ENCODE measurements around the gene MLXIPL.
"Not testable (repeated sequence)": the region's sequence is repeated elsewhere in the genome, so short reads cannot be mapped to it uniquely, and the experiment has no call there.

MLXIPL gene, protein sequence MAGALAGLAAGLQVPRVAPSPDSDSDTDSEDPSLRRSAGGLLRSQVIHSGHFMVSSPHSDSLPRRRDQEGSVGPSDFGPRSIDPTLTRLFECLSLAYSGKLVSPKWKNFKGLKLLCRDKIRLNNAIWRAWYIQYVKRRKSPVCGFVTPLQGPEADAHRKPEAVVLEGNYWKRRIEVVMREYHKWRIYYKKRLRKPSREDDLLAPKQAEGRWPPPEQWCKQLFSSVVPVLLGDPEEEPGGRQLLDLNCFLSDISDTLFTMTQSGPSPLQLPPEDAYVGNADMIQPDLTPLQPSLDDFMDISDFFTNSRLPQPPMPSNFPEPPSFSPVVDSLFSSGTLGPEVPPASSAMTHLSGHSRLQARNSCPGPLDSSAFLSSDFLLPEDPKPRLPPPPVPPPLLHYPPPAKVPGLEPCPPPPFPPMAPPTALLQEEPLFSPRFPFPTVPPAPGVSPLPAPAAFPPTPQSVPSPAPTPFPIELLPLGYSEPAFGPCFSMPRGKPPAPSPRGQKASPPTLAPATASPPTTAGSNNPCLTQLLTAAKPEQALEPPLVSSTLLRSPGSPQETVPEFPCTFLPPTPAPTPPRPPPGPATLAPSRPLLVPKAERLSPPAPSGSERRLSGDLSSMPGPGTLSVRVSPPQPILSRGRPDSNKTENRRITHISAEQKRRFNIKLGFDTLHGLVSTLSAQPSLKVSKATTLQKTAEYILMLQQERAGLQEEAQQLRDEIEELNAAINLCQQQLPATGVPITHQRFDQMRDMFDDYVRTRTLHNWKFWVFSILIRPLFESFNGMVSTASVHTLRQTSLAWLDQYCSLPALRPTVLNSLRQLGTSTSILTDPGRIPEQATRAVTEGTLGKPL

DNA sequence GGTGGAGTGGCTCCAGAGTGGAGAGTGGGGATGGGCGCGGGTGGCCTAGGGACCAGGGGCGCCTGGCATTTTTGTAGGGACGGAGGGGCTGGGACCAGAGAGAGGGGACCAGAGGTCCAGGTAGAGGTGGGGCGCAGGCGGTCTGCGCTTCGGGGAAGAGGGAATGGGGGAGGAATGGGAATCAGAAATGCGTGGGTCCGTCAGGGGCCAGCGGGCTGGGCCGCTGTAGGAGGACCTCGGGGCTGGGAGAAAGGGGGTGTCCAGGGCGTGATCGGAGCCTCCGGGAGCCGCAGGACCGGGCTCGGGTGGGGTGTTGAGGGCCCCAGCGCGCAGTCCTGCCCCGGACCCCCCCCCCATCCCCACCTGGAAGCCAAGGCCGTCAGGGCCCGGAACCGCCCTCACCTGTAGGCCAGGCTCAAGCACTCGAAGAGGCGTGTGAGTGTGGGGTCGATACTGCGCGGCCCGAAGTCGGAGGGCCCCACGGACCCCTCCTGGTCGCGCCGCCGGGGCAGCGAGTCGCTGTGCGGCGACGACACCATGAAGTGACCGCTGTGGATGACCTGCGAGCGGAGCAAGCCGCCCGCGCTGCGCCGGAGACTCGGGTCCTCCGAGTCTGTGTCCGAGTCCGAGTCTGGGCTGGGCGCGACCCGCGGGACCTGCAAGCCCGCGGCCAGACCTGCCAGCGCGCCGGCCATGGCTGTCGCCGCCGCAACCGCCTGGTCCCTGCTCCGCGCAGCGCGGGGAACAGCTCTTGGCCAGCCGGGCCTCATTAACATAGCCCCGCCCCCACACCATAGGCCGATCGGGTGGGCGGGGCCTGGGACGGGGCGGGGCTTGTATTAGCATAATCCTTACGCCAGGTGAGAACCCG, at the start of gene MLXIPL:
Gene MLXIPL, minus strand, starts transcription at position 725 of the 871 bp plus-strand sequence. Its CDS starts 30 bp downstream, at position 695.
- peak; percentile 71 for DNase-seq

DNA sequence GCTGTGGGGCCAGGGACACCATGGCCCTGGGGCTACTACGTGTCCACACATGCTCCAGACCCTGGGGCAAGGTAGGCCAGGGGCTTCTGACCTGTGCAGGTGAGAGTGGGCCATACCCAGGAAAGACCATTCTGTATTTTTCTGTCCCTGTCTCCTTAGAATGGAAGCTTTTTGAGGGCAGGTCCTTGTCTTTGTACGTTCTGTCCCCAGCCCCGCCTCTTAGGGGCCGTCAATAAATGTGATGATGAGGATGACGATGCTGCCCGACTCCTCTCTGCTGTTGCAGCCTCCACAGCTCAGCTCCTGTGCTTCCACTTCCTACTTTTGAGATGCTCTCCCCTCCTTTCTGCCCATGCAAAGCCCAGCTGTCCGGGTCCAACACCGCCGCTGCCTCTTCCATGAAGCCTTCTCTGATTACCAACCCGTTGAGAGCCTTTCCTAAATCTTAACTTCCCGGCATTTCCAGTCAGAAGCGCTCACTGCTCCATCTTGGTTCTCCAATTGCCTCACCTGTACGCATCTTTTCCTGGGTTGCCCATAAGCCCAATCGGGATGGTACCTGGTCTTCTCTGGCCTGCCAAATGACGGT, 47.6 kb upstream of the MLXIPL start:
- DNase-seq: no peak

DNA sequence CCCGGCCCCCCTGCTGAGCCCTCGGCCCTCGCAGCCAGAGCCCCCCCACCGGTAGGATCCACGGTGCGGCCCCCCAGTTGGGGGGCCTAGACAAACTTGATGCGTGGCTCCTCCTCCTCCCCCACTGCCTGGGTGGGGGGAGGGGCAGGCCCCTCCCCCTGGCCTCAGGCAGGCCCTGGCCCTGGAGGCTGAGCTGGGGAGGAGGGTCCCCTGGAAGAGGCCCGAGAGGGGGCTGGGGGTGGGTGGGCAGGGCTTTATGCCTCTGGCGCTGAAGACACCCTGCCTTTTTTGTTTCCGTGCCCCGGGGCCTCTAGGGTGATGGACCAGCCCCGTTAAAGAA, 47.0 kb upstream of the MLXIPL start:
- DNase-seq: no peak

DNA sequence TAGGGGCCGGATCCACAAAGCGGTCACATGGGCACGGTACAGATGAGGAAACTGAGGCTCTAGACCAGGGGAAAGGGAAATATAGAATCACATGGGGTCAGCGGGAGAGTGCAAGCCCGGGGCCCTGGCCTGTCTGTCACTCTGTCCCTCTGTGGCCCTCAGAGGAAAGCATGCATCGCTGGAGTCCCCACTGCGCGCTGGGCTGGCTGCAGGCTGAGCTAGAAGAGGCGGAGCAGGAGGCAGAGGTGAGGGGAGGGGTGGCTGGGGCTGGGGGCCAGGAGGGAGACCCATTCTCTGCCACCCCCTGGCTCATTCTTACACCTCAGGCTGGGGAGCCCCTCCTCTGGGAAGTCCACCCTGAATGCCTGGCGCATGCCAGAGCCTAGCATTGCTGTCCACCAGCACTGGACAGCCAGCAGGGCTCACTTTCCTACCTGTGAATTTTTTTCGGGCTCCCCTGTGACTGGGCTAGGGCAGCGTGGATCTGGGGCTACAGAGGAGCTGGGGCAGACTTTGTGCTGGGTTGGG, 45.6 kb upstream of the MLXIPL start:
- DNase-seq: no peak

DNA sequence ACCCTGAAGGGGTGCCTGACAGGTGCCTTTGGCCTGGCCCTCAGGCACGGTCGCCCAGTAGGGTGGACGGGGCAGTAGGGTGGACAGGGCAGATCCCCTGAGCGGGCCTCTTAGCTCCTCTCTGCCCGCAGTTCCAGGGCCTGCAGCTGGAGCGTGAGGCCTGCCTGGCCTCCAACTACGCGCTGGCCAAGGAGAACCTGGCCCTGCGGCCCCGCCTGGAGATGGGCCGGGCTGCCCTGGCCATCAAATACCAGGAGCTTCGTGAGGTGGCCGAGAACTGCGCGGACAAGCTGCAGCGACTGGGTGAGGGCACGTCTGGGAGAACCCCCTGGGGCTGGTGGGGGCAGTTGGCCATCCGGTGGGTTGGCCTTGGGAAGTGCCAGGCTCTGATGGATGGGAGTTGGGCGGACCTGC, 45.0 kb upstream of the MLXIPL start:
- no peak for DNase-seq

DNA sequence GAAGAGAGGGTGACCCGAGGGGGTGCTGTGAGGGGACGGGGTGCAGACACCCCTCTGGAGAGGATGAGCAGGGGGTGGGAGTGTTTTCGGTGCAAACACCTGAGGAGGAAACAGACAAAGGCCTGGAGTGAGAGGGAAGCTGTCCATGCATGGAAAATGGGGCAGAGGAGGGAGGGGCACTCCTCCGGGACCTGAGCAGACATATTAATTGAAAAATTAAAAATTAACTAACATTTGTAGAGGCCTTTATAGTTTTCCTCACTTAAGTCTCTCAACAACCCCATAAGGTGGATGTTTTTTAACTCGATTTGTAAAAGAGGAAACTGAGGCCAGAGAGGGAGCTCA, 44.5 kb upstream of the MLXIPL start:
- DNase-seq: no peak

DNA sequence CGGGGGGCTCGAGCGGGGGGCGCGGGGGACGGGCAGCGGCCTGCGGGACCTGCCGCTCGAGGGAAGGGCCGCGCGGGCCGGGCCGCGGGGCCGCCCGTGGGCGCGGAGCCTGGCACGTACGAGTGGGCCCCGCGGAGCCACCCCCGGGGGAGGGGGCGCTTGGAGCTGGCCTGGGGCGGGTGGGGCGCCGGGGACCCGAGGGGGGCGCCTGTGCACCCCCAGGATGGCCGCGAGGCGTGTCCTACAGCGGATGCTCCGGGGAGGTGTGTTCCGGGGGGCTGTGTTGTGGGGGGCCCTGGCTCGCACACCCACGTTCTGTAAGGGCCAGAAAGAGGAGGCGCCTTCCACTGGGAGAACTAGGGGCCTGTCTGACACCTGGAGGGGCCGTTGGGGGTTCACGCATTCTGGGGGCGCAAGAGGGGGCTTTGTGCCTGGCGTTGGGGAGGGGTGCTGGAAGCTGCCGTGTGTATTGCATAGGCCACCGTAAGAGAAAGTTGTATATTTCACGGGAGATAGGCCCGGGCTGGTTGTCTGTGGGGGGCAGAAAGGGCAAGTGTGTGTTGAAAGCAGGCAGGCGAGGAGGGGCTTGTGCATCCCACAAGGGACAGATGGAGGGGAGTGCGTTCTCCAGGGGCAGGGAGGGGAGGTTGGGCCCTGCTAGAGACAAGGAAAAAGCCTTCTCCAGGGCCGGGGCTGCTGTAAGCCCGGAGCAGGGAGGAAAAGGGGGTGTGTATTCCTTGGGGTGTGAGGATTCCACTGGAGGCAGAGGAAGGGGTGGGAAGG, 44.0 kb upstream of the MLXIPL start:
- no peak for DNase-seq

DNA sequence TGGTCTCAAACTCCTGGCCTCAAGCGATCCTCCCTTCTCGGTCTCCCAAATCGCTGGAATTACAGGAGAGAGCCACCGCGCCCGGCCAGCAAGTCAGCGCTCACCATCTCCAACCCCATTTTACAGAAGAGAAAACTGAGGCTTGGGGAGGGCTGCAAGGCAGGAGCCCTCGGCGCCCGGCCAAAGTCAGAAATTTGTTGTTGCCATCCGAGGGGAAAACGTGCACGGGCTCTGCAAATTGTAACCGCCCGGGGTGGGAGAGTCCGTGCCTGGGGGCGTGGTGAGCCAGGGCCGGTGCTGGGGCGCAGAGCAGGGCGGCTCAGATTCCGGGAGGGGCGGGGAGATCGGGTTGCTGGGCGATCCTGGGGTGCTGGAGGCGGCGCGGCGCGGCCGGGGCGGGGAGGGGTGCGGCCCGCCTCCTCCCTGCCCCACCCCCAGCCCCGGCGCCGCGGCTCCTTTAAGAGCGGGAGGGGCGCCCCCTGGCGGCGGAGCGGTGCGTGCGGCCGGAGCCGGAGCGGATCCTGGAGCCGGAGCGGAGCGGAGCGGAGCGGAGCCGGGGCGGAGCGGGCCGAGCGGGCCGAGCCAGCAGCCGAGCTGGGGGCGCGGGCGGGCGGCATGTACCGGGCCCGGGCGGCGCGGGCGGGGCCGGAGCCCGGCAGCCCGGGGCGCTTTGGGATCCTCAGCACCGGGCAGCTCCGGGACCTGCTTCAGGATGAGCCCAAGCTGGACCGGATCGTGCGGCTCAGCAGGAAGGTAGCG, 43.2 kb upstream of the MLXIPL start, which contains the start of gene VPS37D:
Gene VPS37D, plus strand, starts transcription at position 488 of the 759 bp plus-strand sequence. Its CDS starts 128 bp downstream, at position 616.
- DNase-seq: peak; percentile 99

DNA sequence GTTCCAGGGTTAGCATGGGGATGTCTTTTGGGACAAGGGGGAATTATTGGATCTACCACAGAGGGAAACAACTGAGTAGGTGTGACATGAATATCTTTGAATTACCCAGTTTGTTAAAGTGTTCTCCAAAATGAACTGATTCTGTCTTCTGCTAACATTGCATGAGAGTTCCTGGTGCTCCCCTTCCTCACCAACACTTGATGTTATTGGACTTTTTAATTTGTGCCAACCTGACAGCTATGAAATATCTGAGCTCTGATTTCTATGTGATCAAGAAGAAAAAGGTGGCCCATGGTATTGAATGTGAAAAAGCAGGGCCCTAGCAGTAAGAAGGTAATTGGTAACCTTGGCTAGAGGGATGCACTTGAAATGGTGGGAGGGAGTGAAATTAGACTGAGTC, 38.7 kb upstream of the MLXIPL start:
- no peak for DNase-seq

DNA sequence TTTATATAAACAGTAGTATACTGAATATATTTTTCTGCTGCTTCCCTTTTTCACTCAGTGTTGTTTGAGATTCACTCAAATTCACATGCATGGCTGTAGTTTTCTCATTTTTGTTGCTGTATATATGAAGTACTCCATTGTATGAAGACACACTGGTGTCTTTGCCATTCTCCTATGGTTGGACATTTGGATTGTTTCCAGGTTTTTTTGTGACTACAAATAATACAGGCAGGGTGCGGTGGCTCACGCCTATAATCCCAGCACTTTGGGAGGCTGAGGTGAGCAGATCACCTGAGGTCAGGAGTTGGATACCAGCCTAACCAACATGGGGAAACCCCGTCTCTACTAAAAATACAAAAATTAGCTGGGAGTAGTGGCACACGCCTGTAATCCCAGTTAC, 36.3 kb upstream of the MLXIPL start:
- not testable (repeated sequence) for DNase-seq

DNA sequence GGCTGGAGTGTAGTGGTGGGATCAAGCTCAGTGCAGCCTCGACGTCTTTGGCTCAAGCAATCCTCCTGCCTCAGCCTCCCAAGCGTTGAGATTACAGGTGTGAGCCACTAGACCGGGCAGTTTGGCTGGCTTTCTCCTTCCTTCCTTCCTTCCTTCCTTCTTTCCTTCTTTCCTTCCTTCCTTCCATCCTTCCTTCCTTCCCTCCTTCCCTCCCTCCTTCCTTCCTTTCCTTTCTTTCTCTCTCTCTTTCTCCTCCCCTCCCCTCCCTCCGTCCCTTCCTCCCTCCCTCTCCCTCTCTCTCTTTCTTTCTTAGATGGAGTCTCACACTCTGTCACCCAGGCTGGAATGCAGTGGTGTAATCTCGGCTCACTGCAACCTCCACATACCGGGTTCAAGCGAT, 35.7 kb upstream of the MLXIPL start:
- DNase-seq: no peak

DNA sequence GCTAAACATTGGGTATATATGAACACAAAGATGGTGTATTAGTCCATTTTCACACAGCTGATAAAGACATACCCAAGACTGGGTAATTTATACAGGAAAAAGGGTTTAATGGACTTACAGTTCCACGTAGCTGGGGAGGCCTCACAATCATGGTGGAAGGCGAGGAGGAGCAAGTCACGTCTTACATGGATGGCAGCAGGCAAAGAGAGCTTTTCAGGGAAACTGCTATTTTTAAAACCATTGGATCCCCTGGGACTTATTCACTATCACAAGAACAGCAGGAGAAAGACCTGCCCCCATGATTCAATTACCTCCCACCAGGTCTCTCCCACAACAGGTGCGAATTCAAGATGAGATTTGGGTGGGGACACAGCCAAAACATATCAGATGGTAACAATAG, 31.0 kb upstream of the MLXIPL start:
- not testable (repeated sequence) for DNase-seq

DNA sequence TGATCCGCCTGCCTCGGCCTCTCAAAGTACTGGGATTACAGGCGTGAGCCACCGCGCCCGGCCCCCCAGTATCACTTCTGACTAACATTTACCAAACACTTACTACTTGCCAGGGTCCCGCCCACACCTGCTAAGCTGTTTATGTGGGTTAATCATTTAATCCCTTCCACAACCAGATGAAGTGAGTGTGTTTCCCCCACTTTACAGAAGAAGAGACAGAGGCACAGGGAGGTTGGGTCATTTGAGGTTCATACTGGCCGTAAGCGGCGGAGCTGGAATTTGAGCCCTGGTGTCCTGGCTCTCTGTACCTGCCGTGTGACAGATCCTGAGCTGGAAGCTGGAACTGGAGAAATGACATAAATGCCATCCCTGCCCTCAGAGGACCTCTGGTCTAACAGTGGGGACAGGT, 28.2 kb upstream of the MLXIPL start:
- no peak for DNase-seq

DNA sequence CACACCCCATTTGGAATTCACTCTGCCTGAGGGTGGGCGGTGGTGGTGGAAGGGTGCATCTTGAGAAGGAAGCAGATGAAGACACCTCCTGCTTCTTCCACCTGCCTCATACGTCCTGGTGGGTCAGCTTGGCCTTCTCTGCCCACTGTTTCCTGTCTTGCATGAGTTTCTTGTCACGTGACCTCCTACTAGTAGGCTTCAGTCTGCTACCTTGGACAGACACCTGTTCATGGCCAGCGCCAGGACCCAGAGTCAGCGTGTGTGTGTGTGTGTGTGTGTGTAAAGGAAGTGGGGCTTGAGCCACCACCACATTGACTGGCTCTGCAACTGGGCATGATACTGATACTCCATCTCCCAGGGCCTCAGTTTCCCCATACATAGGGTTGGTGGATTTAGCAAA, 26.2 kb upstream of the MLXIPL start:
- DNase-seq: no peak

DNA sequence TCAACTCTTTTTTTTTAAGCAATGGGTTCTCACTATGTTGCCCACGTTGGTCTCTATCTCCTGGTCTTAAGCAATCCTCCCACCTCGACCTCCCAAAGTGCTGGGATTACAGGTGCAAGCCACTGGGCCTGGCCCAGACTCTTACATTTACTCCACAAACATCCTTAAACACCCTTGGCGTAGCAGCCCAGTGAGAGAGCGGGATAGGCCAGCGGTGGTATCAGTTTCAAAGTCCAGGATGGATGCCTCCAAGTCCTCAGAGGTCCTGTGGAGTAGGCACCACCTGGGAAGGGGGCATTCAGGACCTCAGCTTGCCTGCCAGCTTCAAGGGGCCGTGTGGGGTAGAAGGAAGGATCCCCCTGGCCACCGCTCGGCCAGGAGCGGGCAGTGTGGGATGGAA, 25.3 kb upstream of the MLXIPL start:
- no peak for DNase-seq

DNA sequence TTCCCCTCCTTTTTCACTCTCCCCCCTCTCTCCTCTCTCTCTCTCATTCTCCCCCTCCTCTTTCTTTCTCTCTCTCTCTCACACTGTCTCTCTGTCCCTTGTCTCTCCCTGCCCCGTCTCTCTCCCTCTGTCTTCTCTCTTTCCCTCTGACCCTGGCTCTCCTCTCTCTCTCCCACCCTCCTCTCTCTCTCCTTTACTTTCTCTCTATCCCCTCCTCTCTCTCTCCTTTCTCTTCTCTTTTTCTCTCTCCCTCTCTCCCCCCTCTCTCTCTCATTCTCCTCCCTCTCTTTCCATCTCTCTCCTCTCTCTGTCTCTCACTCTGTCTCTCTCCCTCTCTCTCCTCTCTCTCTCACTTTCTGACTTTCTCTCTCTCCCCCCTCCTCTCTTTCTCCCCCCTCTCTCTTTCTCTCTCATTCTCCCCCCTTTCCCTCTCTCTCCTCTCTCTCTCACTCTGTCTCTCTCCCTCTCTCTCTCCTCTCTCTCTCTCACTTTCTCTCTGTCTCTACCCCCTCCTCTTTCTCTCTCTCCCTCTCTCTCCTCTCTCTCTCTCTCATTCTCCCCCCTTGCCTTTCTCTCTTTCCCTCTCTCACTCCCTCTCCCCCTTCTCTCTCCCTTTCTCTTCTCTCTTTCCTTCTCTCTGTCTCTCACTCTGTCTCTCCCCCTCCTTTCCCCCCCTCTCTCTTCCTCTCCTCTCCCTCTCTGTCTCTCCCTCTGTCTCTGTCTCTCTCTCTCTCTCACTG, 24.4 kb upstream of the MLXIPL start:
- DNase-seq: no peak

DNA sequence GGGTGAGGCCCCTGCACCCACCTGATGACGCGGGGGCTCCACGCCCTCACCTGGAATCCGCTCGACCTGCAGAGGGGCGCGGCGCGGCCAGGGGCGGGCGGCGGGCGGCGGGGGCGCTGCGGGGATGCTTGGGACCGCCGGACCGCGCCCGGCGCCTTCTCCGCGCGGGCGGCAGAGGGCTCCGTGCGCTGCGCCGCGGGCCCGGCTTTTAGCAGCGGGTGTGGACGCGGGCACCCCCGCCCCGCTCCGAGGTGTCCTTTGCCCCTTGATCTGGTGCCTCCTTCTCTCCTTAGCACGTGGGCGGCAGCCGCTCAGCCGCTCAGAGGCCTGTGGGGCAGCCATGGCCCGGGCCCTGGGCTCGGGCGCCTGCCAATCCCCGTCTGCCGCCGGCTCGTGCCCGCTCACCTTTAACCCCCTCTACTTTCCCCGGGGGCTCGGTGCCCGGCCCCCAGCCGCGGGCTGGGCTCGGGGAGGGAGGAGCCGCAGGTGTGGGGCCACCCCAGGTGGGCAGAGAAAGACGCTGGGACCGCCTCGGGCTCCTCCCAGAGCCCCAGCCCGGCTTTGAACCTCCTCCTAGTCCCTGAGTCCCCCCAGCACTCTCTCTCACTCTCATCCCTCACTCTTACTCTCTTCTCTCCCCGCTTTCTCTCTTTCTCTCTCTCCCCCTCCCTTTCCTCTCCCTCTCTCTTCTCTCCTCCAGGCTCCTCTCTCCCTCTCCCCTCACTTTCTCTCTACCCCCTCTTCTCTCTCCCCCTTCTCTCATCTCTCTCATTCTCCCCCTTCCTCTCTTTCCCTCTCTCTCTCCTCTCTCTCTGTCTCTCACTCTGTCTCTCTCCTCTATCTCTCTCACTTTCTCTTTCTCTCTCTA, 23.6 kb upstream of the MLXIPL start:
- DNase-seq: no peak

DNA sequence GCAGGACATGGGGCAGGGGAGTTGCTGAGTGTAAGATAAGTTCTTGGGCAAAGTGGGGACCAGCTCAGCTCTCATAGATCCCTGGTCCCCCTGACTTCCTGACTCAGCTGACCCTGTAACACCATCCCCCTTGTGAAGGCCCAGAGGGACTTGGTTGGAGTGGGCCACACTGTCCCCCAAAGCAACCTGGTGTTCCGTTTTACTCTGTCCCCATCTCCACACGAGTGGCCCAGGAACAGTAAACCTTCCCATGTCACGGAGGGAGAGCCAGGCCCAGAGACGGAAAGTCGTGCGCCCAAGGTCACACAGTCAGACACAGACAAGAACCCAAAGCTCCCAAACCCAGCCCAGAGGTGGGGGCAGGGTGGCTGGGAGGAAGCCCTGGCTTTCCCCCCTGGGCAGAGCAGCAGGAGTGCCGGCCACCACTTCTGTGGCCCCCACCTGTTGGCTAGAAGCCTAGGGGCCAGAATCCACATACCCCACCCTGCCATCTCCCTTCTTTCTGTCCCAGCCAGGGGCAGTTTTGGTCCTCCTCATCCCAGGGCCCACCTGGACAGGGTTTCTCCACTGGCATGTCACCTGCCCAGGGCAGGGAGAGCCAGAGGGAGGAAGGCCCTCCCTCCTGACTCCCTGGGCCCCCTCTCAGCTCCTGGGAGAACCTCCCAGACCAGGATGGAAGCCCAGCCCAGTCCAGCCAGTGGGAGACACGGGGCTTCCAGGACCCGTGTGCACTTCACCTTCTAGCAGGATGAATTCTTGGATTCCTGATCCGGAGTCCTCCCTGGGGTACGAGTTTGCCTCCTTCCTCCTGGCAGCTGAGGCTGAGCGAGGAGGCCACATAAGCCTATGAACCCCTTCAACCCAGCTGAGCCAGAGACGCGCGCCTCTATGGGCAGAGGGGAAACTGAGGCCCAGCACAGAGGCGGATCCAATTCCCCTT, 22.7 kb upstream of the MLXIPL start:
- no peak for DNase-seq

Data from activated CD4-positive, CD25-positive, alpha-beta regulatory T cell treated with anti-CD3 and anti-CD28 coated beads, Interleukin-2, amount 50 U/mL, for 72 hours (primary cell).